IMR-90 (cell line): Measurements from ENCODE around the gene MAK. TPM values are rescaled to one million over a fixed set of nuclear protein-coding genes. Genes with fewer than 3 reads are reported as not detected.

Experiments
- ATAC-seq: fragments of 200-7000 bp; cut with Tn5 transposase; 2 replicates; pipeline ENCODE4 v1.9.1; 2020; ENCODE audit warnings: low read depth, mild to moderate bottlenecking, moderate library complexity
- BruUV-seq: library from RNA; stranded (reverse); fragments of 400-500 nt; replicated peaks from 2 replicates; lab custom pipeline; 2021; lab: Mats Ljungman, UMichigan
- CTCF ChIA-PET: fragments of 300-600 bp; formaldehyde crosslinking; extraction: SDS; loops from one replicate; lab custom pipeline; 2021; ENCODE audit warnings: antibody characterized with exemption; lab: Yijun Ruan, JAX
- POLR2A ChIA-PET: fragments of 300-600 bp; sonication (Branson Sonifier 250); formaldehyde crosslinking; loops from one replicate; lab custom pipeline; 2022; ENCODE audit warnings: antibody characterized with exemption; ENCODE audit not compliant: unreplicated experiment; lab: Charles Lee
- DNase-seq: peaks from one replicate; pipeline ENCODE4 v3.0.0; 2013
- H2AFZ ChIP-seq: replicated peaks from 2 replicates; pipeline ENCODE3; 2013; ENCODE audit warnings: low read length, mild to moderate bottlenecking; ENCODE audit not compliant: poor library complexity
- H2AK5ac ChIP-seq: 2 replicates; pipeline ENCODE4 v1.6.1; 2013; ENCODE audit warnings: low read depth, low read length, inconsistent platforms
- H2AK9ac ChIP-seq: replicated peaks from 2 replicates; pipeline ENCODE3; 2013; ENCODE audit warnings: mild to moderate bottlenecking, low read depth, low read length, moderate library complexity; ENCODE audit not compliant: poor library complexity
- H2BK120ac ChIP-seq: 2 replicates; pipeline ENCODE4 v1.6.1; 2013; ENCODE audit warnings: low read depth, low read length, inconsistent platforms
- H2BK15ac ChIP-seq: 3 replicates; pipeline ENCODE4 v1.6.1; 2013; ENCODE audit warnings: low read depth, low read length, inconsistent platforms
- H2BK20ac ChIP-seq: 2 replicates; pipeline ENCODE4 v1.6.1; 2013; ENCODE audit warnings: low read depth, mild to moderate bottlenecking, inconsistent platforms, low read length, moderate library complexity
- H2BK5ac ChIP-seq: 2 replicates; pipeline ENCODE4 v1.6.1; 2013; ENCODE audit warnings: mild to moderate bottlenecking, low read depth, low read length, inconsistent platforms; ENCODE audit not compliant: poor library complexity, severe bottlenecking
- H3K14ac ChIP-seq: replicated peaks from 2 replicates; pipeline ENCODE4 v1.6.1; 2013; ENCODE audit warnings: low read depth, low read length, inconsistent platforms
- H3K18ac ChIP-seq: 2 replicates; pipeline ENCODE4 v1.6.1; 2013; ENCODE audit warnings: low read depth, low read length, control low read depth
- H3K23ac ChIP-seq: 2 replicates; pipeline ENCODE4 v1.6.1; 2013; ENCODE audit warnings: low read depth, low read length, inconsistent platforms
- H3K27ac ChIP-seq: 2 replicates; pipeline ENCODE4 v1.5.1; 2013; ENCODE audit warnings: mild to moderate bottlenecking, control low read depth, low read length; ENCODE audit not compliant: insufficient read depth
- H3K27me3 ChIP-seq: 2 replicates; pipeline ENCODE4 v1.6.1; 2013; ENCODE audit warnings: low read length; ENCODE audit not compliant: control insufficient read depth, insufficient read depth
- H3K36me3 ChIP-seq: 2 replicates; pipeline ENCODE4 v1.6.1; 2013; ENCODE audit warnings: low read length, mixed read lengths; ENCODE audit not compliant: control insufficient read depth, insufficient read depth
- H3K4ac ChIP-seq: 2 replicates; pipeline ENCODE4 v1.6.1; 2013; ENCODE audit warnings: low read depth, low read length, inconsistent platforms
- H3K4me1 ChIP-seq: 2 replicates; pipeline ENCODE4 v1.6.1; 2013; ENCODE audit warnings: low read length, mixed read lengths; ENCODE audit not compliant: control insufficient read depth, insufficient read depth
- H3K4me2 ChIP-seq: 2 replicates; pipeline ENCODE4 v1.6.1; 2013; ENCODE audit warnings: low read depth, mild to moderate bottlenecking, control low read depth, low read length, moderate library complexity
- H3K4me3 ChIP-seq: 2 replicates; pipeline ENCODE4 v1.5.1; 2013; ENCODE audit warnings: low read depth, mild to moderate bottlenecking, control low read depth, low read length, moderate library complexity; ENCODE audit not compliant: insufficient read depth
- H3K56ac ChIP-seq: 2 replicates; pipeline ENCODE4 v1.6.1; 2013; ENCODE audit warnings: low read length, inconsistent platforms; ENCODE audit not compliant: insufficient read depth; ENCODE audit errors: extremely low read depth
- H3K79me1 ChIP-seq, 2 experiments: 2 replicates each; pipeline ENCODE4 v1.6.1; 2013; ENCODE audit warnings: low read length in 2 of 2, inconsistent platforms in 1 of 2, low read depth in 1 of 2
- H3K9ac ChIP-seq: 2 replicates; pipeline ENCODE4 v1.6.1; 2013; ENCODE audit warnings: low read depth, low read length, control low read depth
- H3K9me1 ChIP-seq: 2 replicates; pipeline ENCODE4 v1.6.1; 2013; ENCODE audit warnings: low read length, inconsistent platforms; ENCODE audit not compliant: insufficient read depth
- H3K9me3 ChIP-seq: 2 replicates; pipeline ENCODE4 v1.6.1; 2013; ENCODE audit warnings: low read length; ENCODE audit not compliant: control insufficient read depth, insufficient read depth
- H4K20me1 ChIP-seq: 2 replicates; pipeline ENCODE4 v1.6.1; 2013; ENCODE audit warnings: low read length, inconsistent platforms; ENCODE audit not compliant: insufficient read depth
- H4K5ac ChIP-seq: 2 replicates; pipeline ENCODE4 v1.6.1; 2013; ENCODE audit warnings: mild to moderate bottlenecking, low read depth, low read length, control low read depth
- H4K8ac ChIP-seq, 2 experiments: 2 replicates each; pipeline ENCODE4 v1.6.1; 2013; ENCODE audit warnings: low read depth in 2 of 2, low read length in 2 of 2, control low read depth in 1 of 2, inconsistent platforms in 1 of 2
- H4K91ac ChIP-seq: 2 replicates; pipeline ENCODE4 v1.6.1; 2013; ENCODE audit warnings: low read depth, low read length, inconsistent platforms; ENCODE audit not compliant: insufficient read depth
- BHLHE40 ChIP-seq: fragments of 150-350 bp; IDR thresholded peaks from 2 replicates; pipeline ENCODE4 v1.6.1; 2016; ENCODE audit warnings: mild to moderate bottlenecking, low read depth, low read length
- CEBPB ChIP-seq: IDR thresholded peaks from 2 replicates; pipeline ENCODE4 v1.6.1; 2012; ENCODE audit warnings: low read depth, low read length, improper control_type of control experiment
- CHD1 ChIP-seq: IDR thresholded peaks from 2 replicates; pipeline ENCODE4 v1.6.1; 2012; ENCODE audit warnings: low read depth, low read length, improper control_type of control experiment
- CTCF ChIP-seq: conservative IDR thresholded peaks from 2 replicates; pipeline ENCODE4 v1.5.1; 2012; ENCODE audit warnings: mild to moderate bottlenecking, low read depth, low read length, improper control_type of control experiment
- ELK1 ChIP-seq: fragments of 150-350 bp; IDR thresholded peaks from 2 replicates; pipeline ENCODE4 v1.6.1; 2016; ENCODE audit warnings: low read depth, mild to moderate bottlenecking, low read length, moderate library complexity, borderline replicate concordance
- FOS ChIP-seq: fragments of 150-350 bp; IDR thresholded peaks from 2 replicates; pipeline ENCODE4 v1.6.1; 2016; ENCODE audit warnings: low read depth, low read length
- MAFK ChIP-seq: IDR thresholded peaks from 2 replicates; pipeline ENCODE4 v1.6.1; 2012; ENCODE audit warnings: low read depth, low read length, improper control_type of control experiment
- MAZ ChIP-seq: IDR thresholded peaks from 2 replicates; pipeline ENCODE4 v1.6.1; 2012; ENCODE audit warnings: low read depth, mild to moderate bottlenecking, low read length, improper control_type of control experiment, moderate library complexity, borderline replicate concordance
- MXI1 ChIP-seq: IDR thresholded peaks from 2 replicates; pipeline ENCODE4 v1.6.1; 2012; ENCODE audit warnings: low read depth, mild to moderate bottlenecking, low read length, moderate library complexity, borderline replicate concordance
- NFE2L2 ChIP-seq: fragments of 150-350 bp; IDR thresholded peaks from 2 replicates; pipeline ENCODE4 v1.6.1; 2016; ENCODE audit warnings: low read depth, mild to moderate bottlenecking, low read length
- POLR2A ChIP-seq: IDR thresholded peaks from 2 replicates; pipeline ENCODE4 v1.6.1; 2012; ENCODE audit warnings: mild to moderate bottlenecking, low read depth, low read length
- RAD21 ChIP-seq: IDR thresholded peaks from 2 replicates; pipeline ENCODE4 v1.6.1; 2012; ENCODE audit warnings: low read length, improper control_type of control experiment
- RCOR1 ChIP-seq: IDR thresholded peaks from 2 replicates; pipeline ENCODE4 v1.6.1; 2012; ENCODE audit warnings: mild to moderate bottlenecking, low read length, improper control_type of control experiment; ENCODE audit not compliant: insufficient replicate concordance
- RFX5 ChIP-seq: IDR thresholded peaks from 2 replicates; pipeline ENCODE4 v1.8.0; 2012; ENCODE audit warnings: low read depth, mild to moderate bottlenecking, low read length, moderate library complexity
- SMC3 ChIP-seq: fragments of 150-350 bp; IDR thresholded peaks from 2 replicates; pipeline ENCODE4 v1.6.1; 2016; ENCODE audit warnings: low read depth, mild to moderate bottlenecking, antibody characterized with exemption, low read length, moderate library complexity
- USF2 ChIP-seq: fragments of 150-350 bp; IDR thresholded peaks from 2 replicates; pipeline ENCODE4 v1.6.1; 2017; ENCODE audit warnings: mild to moderate bottlenecking, antibody characterized with exemption, low read length, low read depth
- WGBS, 2 experiments: methylation state at CpG; one replicate each; pipeline versions ENCODE4 v1.1.5 to v1.1.7; 2013; ENCODE audit warnings: missing lambda C conversion rate in 2 of 2; ENCODE audit not compliant: insufficient read length in 1 of 2; ENCODE audit errors: extremely low coverage in 2 of 2; 5-methylcytosine and 5-hydroxymethylcytosine counted together
- dilution Hi-C: fragments of 300-500 bp; cut with HindIII; formaldehyde crosslinking; loops from one replicate; pipeline ENCODE4 v1.14.3; 2018; ENCODE audit warnings: low sequenced_read_pairs; ENCODE audit not compliant: unreplicated experiment
- in situ Hi-C: fragments of 300-500 bp; cut with MboI; formaldehyde crosslinking; loops from 3 replicates; pipeline ENCODE4 v1.14.3; 2019; ENCODE audit warnings: low sequenced_read_pairs, inconsistent platforms, mixed read lengths
- intact Hi-C: fragments of 100-400 bp; cut with micrococcal nuclease; formaldehyde crosslinking; loops from 2 replicates; pipeline ENCODE4 v1.10.0; 2022
- polyA plus RNA-seq, 3 experiments: library from polyadenylated mRNA; depleted of rRNA; stranded (reverse); fragments of >200 nt; gene quantifications; 2 replicates each; pipeline ENCODE4 v1.2.3, GENCODE V29; 2012; ENCODE audit warnings: low replicate concordance in 1 of 3
- total RNA-seq: library from RNA; depleted of rRNA; stranded (reverse); fragments of >200 nt; gene quantifications from 2 replicates; pipeline ENCODE4 v1.2.3, GENCODE V29; 2012

MAK gene
- total and polyA plus RNA-seq, 2 of the 4 experiments (the other 2 are of a cell fraction), result not detected

GRCh38 chr6:10779076-10779475 lies 59.3 kb downstream of the MAK start:
- H4K8ac ChIP-seq, result no peak overlapping the region
- no peaks in the 10 kb centered on the region for H3K4me1 ChIP-seq
- no peak overlapping the region for H3K4me3 ChIP-seq
- intact Hi-C loops, result no loop called here
- no peaks in the 10 kb centered on the region for H3K9me3 ChIP-seq
- no peak for ATAC-seq
- H3K27me3 ChIP-seq, result no peaks in the 10 kb centered on the region
- H2AK9ac ChIP-seq, result no peak overlapping the region
- no TSS peak for BruUV-seq
- no peaks in the 10 kb centered on the region for H3K79me1 ChIP-seq
- H2BK5ac ChIP-seq, result no peak overlapping the region
- H2BK120ac ChIP-seq, result no peak overlapping the region
- POLR2A ChIA-PET, result no interaction called here
- CTCF ChIA-PET, result no interaction called here
- no peak overlapping the region for H2AFZ ChIP-seq
- H4K20me1 ChIP-seq, result no peaks in the 10 kb centered on the region
- peaks cover 4% of the 10 kb centered on the region; the same call in 1 of the 2 replicates for H3K36me3 ChIP-seq
- H3K9me1 ChIP-seq, result no peaks in the 10 kb centered on the region
- H3K27ac ChIP-seq, result no peak overlapping the region
- no peak overlapping the region for H3K4me2 ChIP-seq
- no peak overlapping the region for H3K18ac ChIP-seq
- H3K14ac ChIP-seq, result no peak overlapping the region
- H3K9ac ChIP-seq, result no peak overlapping the region
- WGBS, 2 experiments, result no CpG with 5 or more reads among the region's 8 CpGs
- DNase-seq, result no peak
- no peak overlapping the region for H3K23ac ChIP-seq
- no peak overlapping the region for H2AK5ac ChIP-seq
- no peak overlapping the region for H4K5ac ChIP-seq
- no peak overlapping the region for H3K4ac ChIP-seq
- TF ChIP-seq NFE2L2 (no peak), ELK1 (no peak), CTCF (no peak), RFX5 (no peak), FOS (no peak), USF2 (no peak), CHD1 (no peak), MAZ (no peak), SMC3 (no peak), RCOR1 (no peak), POLR2A (no peak), MAFK (no peak), CEBPB (no peak), RAD21 (no peak), BHLHE40 (no peak), MXI1 (no peak)
- dilution Hi-C loops, result no loop called here
- no peak overlapping the region for H2BK20ac ChIP-seq
- H2BK15ac ChIP-seq, result no peak overlapping the region
- in situ Hi-C loops, result no loop called here
- H4K91ac ChIP-seq, result no peak overlapping the region
- no peak overlapping the region for H3K56ac ChIP-seq
